GM18907 (cell line): Measurements from ENCODE around the gene BACH2.
"Not testable (repeated sequence)": the region's sequence is repeated elsewhere in the genome, so short reads cannot be mapped to it uniquely, and the experiment has no call there.

Experiments used
- ATAC-seq: cut with Tn5 transposase; IDR thresholded peaks from one replicate; pipeline ENCODE4 v1.9.1; 2021; ENCODE audit warnings: mild to moderate bottlenecking, moderate library complexity; ENCODE audit not compliant: unreplicated experiment

Gene BACH2

GRCh38 chr6:90076511-90077415, 219.9 kb downstream of the BACH2 start:
- ATAC-seq = no peak

GRCh38 chr6:90074161-90074850, 222.3 kb downstream of the BACH2 start:
- ATAC-seq = no peak

DNA sequence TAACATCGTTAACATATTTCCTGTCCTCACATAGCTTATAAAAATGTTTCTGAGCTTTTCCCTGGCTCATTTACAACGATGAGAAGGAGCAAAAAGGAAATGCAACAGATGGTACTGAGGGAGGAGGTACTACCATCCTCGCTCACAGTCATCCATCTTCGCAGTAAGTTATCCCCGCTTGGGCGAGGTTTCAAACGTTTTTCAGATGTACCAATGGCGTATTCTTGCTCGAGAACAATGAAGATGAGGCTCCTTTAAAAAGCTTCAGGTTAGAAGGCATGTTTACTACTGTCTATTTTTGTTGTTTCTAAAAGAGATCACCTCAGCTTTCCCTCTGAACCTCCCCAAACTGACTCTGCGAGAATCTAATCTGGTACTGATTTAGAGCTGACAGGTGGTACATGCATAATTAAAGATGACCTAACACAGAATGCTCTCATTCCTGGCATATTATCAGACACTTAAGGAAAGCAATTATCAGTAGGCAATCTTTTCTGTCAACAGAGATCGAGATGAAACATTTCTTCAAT, 223.6 kb downstream of the BACH2 start:
- ATAC-seq = no peak

- no peak for ATAC-seq
Observed at GRCh38 chr6:90072501-90072900, 224.1 kb downstream of the BACH2 start.

DNA sequence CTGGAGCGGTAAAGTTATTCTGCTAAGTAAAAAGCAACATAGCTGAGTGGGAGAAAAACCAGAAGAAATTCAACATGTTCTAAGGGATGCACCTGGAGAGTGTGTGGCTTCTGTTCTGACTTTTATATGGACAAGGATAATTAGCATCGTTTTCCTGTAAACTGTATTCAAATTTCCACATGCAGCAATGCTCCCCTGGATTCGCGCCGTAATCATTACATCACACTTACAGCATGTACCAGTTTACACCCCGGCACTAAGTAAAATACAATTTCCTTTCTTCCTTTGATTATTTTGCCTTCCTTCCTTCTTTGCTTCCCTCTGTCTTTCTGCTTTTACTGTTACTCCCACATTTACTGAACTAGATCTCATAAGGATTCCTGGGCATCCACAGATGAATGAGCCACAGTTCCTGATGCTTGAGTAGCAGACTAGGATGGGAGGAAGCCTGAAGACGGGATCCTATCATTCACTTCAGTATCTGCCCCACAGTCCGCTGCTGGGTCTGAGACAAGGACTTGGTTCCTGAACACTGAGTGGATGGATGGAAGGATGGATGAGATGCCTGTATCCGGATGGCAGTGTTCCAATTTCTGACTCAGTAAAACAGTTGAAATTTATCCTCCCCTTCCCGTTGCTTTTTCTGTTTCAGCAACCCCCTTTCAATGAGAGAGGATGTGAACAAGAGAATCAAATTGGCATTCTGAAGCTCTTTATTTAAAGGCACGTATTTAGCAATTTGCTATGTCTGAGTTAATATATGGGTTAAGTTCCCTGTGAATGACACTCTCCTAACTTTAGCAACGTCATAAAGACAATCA, 227.7 kb downstream of the BACH2 start:
- ATAC-seq = no peak

- no peak for ATAC-seq
Observed at GRCh38 chr6:90068264-90068663, 228.4 kb downstream of the BACH2 start.

DNA sequence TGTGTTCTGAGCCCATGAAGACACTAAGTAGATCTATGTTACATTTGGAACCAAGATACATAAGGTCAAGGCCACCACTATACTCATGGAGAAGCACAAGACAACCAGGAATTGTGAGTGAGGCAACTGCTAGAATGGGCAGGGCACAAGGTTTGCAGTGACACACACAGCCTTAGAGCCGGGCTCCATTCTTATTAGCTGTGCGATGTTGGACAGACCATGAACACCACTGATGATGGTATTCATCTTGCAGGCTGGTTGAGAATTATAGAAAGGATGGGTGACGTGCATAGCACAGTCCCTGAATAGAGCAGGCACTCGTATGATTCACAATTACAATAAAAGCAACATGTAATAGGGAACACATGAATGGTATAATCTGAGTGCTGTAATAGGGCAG, 229.9 kb downstream of the BACH2 start:
- ATAC-seq = no peak

GRCh38 chr6:90065173-90065572, 231.5 kb downstream of the BACH2 start:
- no peak for ATAC-seq

DNA sequence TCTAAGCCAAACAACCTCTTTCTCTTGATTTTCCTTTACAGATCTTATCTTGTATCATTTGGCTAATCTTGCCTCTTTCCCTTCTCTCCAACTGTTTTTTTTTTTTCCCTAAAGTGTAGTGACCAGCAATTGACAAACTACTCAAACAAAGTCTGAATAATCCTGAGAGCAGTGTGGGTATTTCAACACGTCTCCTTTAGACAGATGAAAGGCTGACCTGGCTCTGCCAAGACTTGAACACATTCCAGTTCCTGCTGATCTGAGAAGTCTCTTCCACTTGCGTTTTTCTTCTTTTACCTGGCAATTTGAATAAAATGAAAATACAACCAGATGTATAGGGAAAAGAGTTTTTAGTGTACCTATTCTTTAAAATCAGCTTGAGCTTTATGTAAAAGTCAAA, 234.0 kb downstream of the BACH2 start:
- no peak for ATAC-seq

DNA sequence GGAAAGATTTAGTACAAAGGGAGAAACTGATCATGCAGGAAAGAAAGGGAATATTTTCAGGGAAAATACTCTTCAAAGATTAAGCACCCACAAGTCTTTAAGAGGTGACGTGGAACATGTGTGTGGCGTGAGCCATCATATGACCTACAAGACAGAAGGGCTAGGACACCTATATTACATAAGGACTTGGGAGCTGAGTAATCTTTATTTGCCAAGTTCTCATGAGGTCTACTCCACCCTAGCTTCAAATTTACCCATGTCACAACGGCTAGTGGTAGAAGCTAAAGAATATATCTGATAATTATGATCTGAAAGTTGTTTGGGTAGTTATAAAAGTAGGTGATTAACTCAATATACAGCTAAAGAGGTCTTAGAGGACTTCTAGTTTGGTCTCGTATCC, 234.6 kb downstream of the BACH2 start:
- no peak for ATAC-seq

GRCh38 chr6:90059178-90059577, 237.5 kb downstream of the BACH2 start:
- ATAC-seq = not testable (repeated sequence)

- ATAC-seq = not testable (repeated sequence)
Observed at GRCh38 chr6:90055924-90056323, 240.7 kb downstream of the BACH2 start.

DNA sequence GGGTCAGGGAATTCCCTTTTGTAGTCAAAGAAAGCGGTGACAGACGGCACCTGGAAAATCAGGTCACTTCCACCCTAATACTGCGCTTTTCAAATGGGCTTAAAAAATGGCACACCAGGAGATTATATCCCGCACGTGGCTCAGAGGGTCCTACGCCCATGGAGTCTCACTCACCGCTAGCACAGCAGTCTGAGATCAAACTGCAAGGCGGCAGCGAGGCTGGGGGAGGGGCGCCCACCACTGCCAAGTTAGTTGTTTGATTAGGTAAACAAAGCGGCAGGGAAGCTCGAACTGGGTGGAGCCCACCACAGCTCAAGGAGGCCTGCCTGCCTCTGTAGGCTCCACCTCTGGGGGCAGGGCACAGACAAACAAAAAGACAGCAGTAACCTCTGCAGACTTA, 242.4 kb downstream of the BACH2 start:
- not testable (repeated sequence) for ATAC-seq

GRCh38 chr6:90053614-90054013, 243.0 kb downstream of the BACH2 start:
- ATAC-seq = no peak

GRCh38 chr6:90049295-90049694, 247.3 kb downstream of the BACH2 start:
- no peak for ATAC-seq

DNA sequence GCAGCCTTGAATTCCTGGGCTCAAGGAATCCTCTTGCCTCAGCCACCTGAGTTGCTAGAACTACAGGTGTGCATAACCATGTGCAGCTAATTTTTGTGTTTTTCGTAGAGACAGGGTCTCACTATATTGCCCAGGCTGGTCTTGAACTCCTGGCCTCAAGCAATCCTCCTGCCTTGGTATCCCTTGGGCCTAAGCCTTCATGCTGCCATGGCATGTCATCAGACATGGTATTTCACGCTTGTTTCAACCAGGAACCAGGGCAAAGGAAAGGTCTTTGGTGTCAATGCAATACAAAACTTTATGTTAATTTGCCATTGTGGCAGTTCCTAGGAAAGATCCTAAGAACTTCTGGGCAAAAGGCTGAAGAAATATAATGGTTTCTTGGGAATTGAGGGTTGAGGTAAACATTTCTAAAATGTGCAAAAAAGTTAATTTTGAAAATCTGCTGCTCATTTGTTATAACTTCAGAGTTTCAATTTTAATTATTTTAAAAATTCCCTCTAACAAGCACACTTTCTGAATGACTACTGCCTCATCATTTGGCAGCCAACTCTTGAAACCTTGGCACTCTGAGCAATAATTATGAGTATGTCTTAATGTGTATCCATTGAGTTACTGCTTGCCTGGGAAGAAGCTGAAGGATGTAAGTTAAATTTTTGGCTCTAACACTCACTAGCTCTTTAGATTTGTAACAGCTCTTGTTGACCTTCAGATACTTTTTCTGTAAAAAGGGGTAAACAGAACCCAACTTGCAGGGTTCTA, 248.3 kb downstream of the BACH2 start:
- no peak for ATAC-seq

GRCh38 chr6:90045535-90045934, 251.1 kb downstream of the BACH2 start:
- ATAC-seq = no peak

GRCh38 chr6:90044833-90045381, 251.7 kb downstream of the BACH2 start:
- no peak for ATAC-seq

GRCh38 chr6:90044182-90044832, 252.3 kb downstream of the BACH2 start:
- no peak for ATAC-seq

- ATAC-seq = no peak
Observed at GRCh38 chr6:90040931-90041330, 255.7 kb downstream of the BACH2 start.
